Stimulated activated CD8-positive, alpha-beta memory T cell treated with anti-CD3 and anti-CD28 coated beads, Interleukin-4, amount 100 ng/mL, for 48 hours (primary cell): ENCODE measurements around the gene GPR85.

ENCODE experiments used
- DNase-seq: peaks from one replicate; pipeline ENCODE4 v3.0.0-alpha.2; 2020

GPR85 gene

GRCh38 chr7:113086431-113086888 is at the start of gene GPR85:
Gene GPR85, minus strand, starts transcription at chr7:113086827. Its CDS starts 2,106 bp downstream, at chr7:113084721.
- DNase-seq: peak; percentile 44

GRCh38 chr7:113134025-113134424 is 47.4 kb upstream of the GPR85 start:
- DNase-seq: no peak

- no peak for DNase-seq
These were observed 44.7 kb upstream of the GPR85 start for GRCh38 chr7:113131367-113131766.

- no peak for DNase-seq
These were observed 41.4 kb upstream of the GPR85 start for GRCh38 chr7:113128031-113128430.

GRCh38 chr7:113125728-113126127 is 39.1 kb upstream of the GPR85 start:
- DNase-seq: no peak

GRCh38 chr7:113122744-113123143 is 36.1 kb upstream of the GPR85 start:
- no peak for DNase-seq

- DNase-seq: no peak
These were observed 34.0 kb upstream of the GPR85 start for GRCh38 chr7:113120647-113121046.

- no peak for DNase-seq
These were observed 32.8 kb upstream of the GPR85 start for GRCh38 chr7:113119429-113119828.

GRCh38 chr7:113118074-113118959 is 31.7 kb upstream of the GPR85 start, which contains the start of gene SMIM30:
Gene SMIM30, minus strand, starts transcription at chr7:113118554. Its CDS starts 976 bp downstream, at chr7:113117578.
- peak; percentile 89 for DNase-seq

GRCh38 chr7:113117374-113117774 is 30.7 kb upstream of the GPR85 start:
- peak; percentile 26 for DNase-seq

GRCh38 chr7:113113912-113114311 is 27.3 kb upstream of the GPR85 start:
- no peak for DNase-seq

- no peak for DNase-seq
These were observed 23.1 kb upstream of the GPR85 start for GRCh38 chr7:113109718-113110117.

- no peak for DNase-seq
These were observed 13.5 kb upstream of the GPR85 start for GRCh38 chr7:113100121-113100603.

GRCh38 chr7:113099284-113099919 is 12.8 kb upstream of the GPR85 start:
- no peak for DNase-seq

- no peak for DNase-seq
These were observed 8.1 kb upstream of the GPR85 start for GRCh38 chr7:113094517-113095249.

GRCh38 chr7:113093561-113093960 is 6.9 kb upstream of the GPR85 start:
- no peak for DNase-seq

- no peak for DNase-seq
These were observed 6.1 kb upstream of the GPR85 start for GRCh38 chr7:113092762-113093161.

- no peak for DNase-seq
These were observed 708 bp upstream of the GPR85 start for GRCh38 chr7:113087071-113087998.

GRCh38 chr7:113085781-113086390 is 741 bp downstream of the GPR85 start:
- DNase-seq: no peak

- no peak for DNase-seq
These were observed 2.0 kb downstream of the GPR85 start for GRCh38 chr7:113084496-113085172.
